GM12872 (cell line): ENCODE data around the gene CACNA1G.

ENCODE experiments used
- CTCF ChIP-seq: IDR thresholded peaks from 3 replicates; pipeline ENCODE4 v1.5.1; 2011; ENCODE audit warnings: low read depth, mild to moderate bottlenecking, low read length, moderate library complexity; ENCODE audit not compliant: insufficient read depth

CACNA1G gene

GRCh38 chr17:50579399-50579798 lies 18.9 kb downstream of the CACNA1G start:
- no peak for TF ChIP-seq CTCF

- TF ChIP-seq CTCF = no peak
Measured at GRCh38 chr17:50580646-50581045, 20.1 kb downstream of the CACNA1G start.

- TF ChIP-seq CTCF = no peak
Measured at GRCh38 chr17:50581316-50581715, 20.8 kb downstream of the CACNA1G start.

GRCh38 chr17:50582741-50583140 lies 22.2 kb downstream of the CACNA1G start:
- no peak for TF ChIP-seq CTCF

GRCh38 chr17:50583641-50584040 lies 23.1 kb downstream of the CACNA1G start:
- no peak for TF ChIP-seq CTCF

GRCh38 chr17:50584116-50584515 lies 23.6 kb downstream of the CACNA1G start:
- no peak for TF ChIP-seq CTCF

GRCh38 chr17:50584749-50585148 lies 24.2 kb downstream of the CACNA1G start:
- no peak for TF ChIP-seq CTCF

- no peak for TF ChIP-seq CTCF
Measured at GRCh38 chr17:50585346-50585745, 24.8 kb downstream of the CACNA1G start.
